Chondrocyte (in vitro differentiated cells): ENCODE measurements around the gene ARID3C. TPM values are rescaled to one million over a fixed set of nuclear protein-coding genes. Genes with fewer than 3 reads are reported as not detected.

Experiments used
- DNase-seq: peaks from one replicate; pipeline ENCODE4 v3.0.0; 2021; ENCODE audit warnings: mixed read lengths, low spot score
- H3K27ac Mint-ChIP-seq: one replicate; pipeline ENCODE4 v1.8.0; 2021; ENCODE audit warnings: mild to moderate bottlenecking, moderate library complexity, mixed read lengths; ENCODE audit not compliant: unreplicated experiment
- H3K27me3 Mint-ChIP-seq: 2 replicates; pipeline ENCODE4 v1.8.0; 2021; ENCODE audit warnings: low read depth, mixed read lengths
- H3K36me3 Mint-ChIP-seq: 2 replicates; pipeline ENCODE4 v1.8.0; 2021; ENCODE audit warnings: low read depth, mixed read lengths
- H3K4me1 Mint-ChIP-seq: 2 replicates; pipeline ENCODE4 v1.8.0; 2021; ENCODE audit warnings: low read depth, mild to moderate bottlenecking, mixed read lengths
- H3K4me3 Mint-ChIP-seq: one replicate; pipeline ENCODE4 v1.8.0; 2021; ENCODE audit warnings: mild to moderate bottlenecking, moderate library complexity, mixed read lengths; ENCODE audit not compliant: unreplicated experiment
- H3K9me3 Mint-ChIP-seq: 2 replicates; pipeline ENCODE4 v1.8.0; 2021; ENCODE audit warnings: low read depth, mixed read lengths
- total RNA-seq: library from RNA; stranded (reverse); gene quantifications from 3 replicates; pipeline ENCODE4 v1.2.1, GENCODE V29; 2021
- TF ChIP-seq, protein P1 (sequence below): fragments of 200-600 bp; sonication (generic); IDR thresholded peaks from 2 replicates; pipeline ENCODE4 v1.5.0; 2021; ENCODE audit warnings: antibody characterized with exemption, mild to moderate bottlenecking, moderate library complexity

ARID3C gene
- total RNA-seq, 1 donor from 2014 or later: 0.20 TPM

DNA sequence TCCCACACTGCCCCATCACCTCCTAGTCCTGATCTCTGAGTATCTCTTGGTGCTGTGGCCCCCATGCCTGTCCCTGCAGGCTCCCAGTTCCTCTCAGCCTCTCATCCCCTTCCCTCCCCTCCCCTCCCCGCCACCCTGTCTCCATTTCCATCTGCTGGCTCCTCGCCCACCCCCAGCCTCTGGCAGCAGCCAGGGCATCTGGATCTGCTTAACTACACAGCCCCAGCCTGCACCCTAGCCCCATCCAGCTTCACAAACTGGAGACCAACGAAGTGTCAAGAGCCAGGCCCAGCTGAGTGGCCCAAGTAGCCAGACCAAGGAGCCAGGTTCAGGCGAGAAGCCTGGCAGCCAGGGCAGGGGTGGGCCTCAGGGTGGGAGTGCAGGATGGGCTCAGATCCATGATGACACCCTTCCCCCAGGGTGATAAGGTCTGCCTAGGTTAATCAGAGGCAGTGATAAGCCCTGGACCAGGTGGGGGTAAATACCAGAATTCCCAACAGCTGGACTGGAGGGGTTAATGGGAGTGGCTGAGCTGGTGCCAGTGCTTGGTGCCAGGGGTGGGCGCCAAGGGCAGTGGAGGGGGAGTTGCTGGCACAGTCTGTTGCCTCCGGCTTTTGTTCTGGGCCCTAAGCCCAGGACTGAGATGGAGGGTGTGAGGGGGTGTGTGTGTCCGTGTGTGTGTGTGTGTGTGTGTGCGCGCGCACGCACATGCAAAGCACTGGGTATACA lies 25.6 kb upstream of the ARID3C start:
- no peaks in the 10 kb centered on the region for H3K9me3 Mint-ChIP-seq
- H3K36me3 Mint-ChIP-seq: peaks cover 4% of the 10 kb centered on the region
- peaks cover 48% of the 10 kb centered on the region for H3K4me1 Mint-ChIP-seq
- H3K27ac Mint-ChIP-seq: peak overlapping the region; percentile 98
- peak; percentile 79 for DNase-seq
- TF ChIP-seq, protein P1, sequence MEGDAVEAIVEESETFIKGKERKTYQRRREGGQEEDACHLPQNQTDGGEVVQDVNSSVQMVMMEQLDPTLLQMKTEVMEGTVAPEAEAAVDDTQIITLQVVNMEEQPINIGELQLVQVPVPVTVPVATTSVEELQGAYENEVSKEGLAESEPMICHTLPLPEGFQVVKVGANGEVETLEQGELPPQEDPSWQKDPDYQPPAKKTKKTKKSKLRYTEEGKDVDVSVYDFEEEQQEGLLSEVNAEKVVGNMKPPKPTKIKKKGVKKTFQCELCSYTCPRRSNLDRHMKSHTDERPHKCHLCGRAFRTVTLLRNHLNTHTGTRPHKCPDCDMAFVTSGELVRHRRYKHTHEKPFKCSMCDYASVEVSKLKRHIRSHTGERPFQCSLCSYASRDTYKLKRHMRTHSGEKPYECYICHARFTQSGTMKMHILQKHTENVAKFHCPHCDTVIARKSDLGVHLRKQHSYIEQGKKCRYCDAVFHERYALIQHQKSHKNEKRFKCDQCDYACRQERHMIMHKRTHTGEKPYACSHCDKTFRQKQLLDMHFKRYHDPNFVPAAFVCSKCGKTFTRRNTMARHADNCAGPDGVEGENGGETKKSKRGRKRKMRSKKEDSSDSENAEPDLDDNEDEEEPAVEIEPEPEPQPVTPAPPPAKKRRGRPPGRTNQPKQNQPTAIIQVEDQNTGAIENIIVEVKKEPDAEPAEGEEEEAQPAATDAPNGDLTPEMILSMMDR: no peak
- H3K4me3 Mint-ChIP-seq: peak overlapping the region; percentile 37
- H3K27me3 Mint-ChIP-seq: no peaks in the 10 kb centered on the region

GRCh38 chr9:34653151-34654072 lies 24.5 kb upstream of the ARID3C start:
- Mint-ChIP-seq H3K9me3 (no peaks in the 10 kb centered on the region), H3K36me3 (peaks cover 10% of the 10 kb centered on the region), H3K4me3 (peak overlapping the region; percentile 81), H3K27me3 (no peaks in the 10 kb centered on the region), H3K27ac (peak overlapping the region; percentile 98), H3K4me1 (peaks cover 51% of the 10 kb centered on the region)
- no peak for DNase-seq
- TF ChIP-seq, protein P1: no peak

- H3K4me1 Mint-ChIP-seq: peaks cover 59% of the 10 kb centered on the region
- no peak for DNase-seq
- H3K9me3 Mint-ChIP-seq: no peaks in the 10 kb centered on the region
- peak overlapping the region; percentile 98 for H3K27ac Mint-ChIP-seq
- TF ChIP-seq, protein P1: no peak
- H3K4me3 Mint-ChIP-seq: peak overlapping the region; percentile 81
- H3K36me3 Mint-ChIP-seq: peaks cover 11% of the 10 kb centered on the region
- no peaks in the 10 kb centered on the region for H3K27me3 Mint-ChIP-seq
These were observed 23.7 kb upstream of the ARID3C start for GRCh38 chr9:34652602-34653000.

GRCh38 chr9:34651876-34652601 lies 23.2 kb upstream of the ARID3C start, which contains the start of gene IL11RA:
IL11RA (plus strand) TSS chr9:34652185; CDS start chr9:34655218, 3,033 bp downstream.
- peaks cover 65% of the 10 kb centered on the region for H3K4me1 Mint-ChIP-seq

More at GRCh38 chr9:34651876-34652601, 23.2 kb upstream of the ARID3C start, which contains the start of gene IL11RA:
- Mint-ChIP-seq H3K27me3 (no peaks in the 10 kb centered on the region), H3K9me3 (no peaks in the 10 kb centered on the region), H3K4me3 (peak within 1 kb of the TSS; percentile 81), H3K36me3 (peaks cover 11% of the 10 kb centered on the region), H3K27ac (peak within 1 kb of the TSS; percentile 98)
- no peak for DNase-seq
- TF ChIP-seq, protein P1: no peak
